A673 (cell line): ENCODE measurements around the gene EPHA8.

ENCODE experiments used
- CTCF ChIP-seq: fragments of 300-800, 200-600 bp; sonication (generic); conservative IDR thresholded peaks from 2 replicates; pipeline ENCODE4 v1.5.1; 2017; ENCODE audit warnings: low read depth, mild to moderate bottlenecking, antibody characterized with exemption, low read length, moderate library complexity, mixed read lengths
- EZH2 ChIP-seq: fragments of 200-600 bp; sonication (generic); IDR thresholded peaks from 2 replicates; pipeline ENCODE4 v1.6.1; 2017; ENCODE audit warnings: borderline replicate concordance, low read depth, mild to moderate bottlenecking, mixed read lengths, antibody characterized with exemption, low read length; ENCODE audit not compliant: poor library complexity, severe bottlenecking

GRCh38 chr1:22521692-22522091, 41.6 kb upstream of the EPHA8 start:
- TF ChIP-seq CTCF, result no peak
- TF ChIP-seq EZH2, result no peak
